NCI-H2107 treated with DMSO at 0.1 percent for 48 hours (cell line): ENCODE data around the gene SIGLEC15.
A peak's percentile ranks its signal among the peaks of the same experiment; 100 is the strongest.

Source experiments
- DNase-seq: peaks from one replicate; lab custom pipeline; 2025; ENCODE audit not compliant: unreplicated experiment; lab: John Stamatoyannopoulos, UW

Gene SIGLEC15

DNA sequence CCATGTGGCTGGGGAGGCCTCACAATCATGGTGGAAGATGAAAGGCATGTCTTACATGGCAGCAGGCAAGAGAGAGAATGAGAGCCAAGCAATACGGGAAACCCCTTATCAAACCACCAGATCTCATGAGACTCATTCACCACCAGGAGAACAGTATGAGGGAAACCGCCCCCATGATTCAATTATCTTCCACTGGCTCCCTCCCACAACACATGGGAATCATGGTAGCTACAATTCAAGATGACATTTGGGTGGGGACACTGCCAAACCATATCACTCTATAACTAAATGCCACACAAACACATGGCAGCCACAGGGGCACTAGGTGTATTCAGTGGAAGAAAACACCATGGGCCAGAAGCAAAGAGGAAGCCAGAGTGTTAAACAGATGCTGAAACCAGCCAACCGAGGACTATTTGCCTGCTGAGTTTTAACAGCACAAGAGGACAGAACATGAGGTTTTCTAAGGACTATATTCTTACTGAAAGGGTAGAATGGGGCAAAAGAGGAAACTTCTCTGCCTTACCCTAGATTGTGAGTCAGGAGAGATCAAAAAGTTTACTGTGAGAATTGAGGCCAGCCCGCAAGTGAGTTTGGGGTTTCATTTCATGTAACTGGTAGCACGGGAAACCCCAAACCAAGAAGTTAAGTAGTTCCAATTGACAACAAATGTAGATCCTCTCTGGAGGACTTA is 49.2 kb downstream of the SIGLEC15 start:
- no peak for DNase-seq

DNA sequence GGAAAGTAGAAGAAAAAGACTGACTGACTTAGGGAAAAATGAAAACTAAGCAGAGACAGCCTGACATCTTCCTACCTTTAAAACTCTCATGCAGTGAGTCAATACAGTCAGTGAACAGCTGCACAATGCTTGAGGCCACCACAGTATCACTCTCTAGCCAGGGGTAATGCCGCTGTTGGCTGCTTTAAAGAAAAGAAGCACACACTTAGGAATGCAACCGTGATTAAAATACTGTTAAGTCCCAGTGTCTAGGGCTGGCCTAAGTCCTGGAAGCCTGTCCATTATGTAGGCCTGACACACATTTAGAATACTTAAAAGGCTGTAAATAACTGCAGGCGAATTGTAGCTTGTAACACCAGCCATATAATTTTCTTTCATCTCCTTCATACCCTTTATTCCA is 50.7 kb downstream of the SIGLEC15 start:
- no peak for DNase-seq

DNA sequence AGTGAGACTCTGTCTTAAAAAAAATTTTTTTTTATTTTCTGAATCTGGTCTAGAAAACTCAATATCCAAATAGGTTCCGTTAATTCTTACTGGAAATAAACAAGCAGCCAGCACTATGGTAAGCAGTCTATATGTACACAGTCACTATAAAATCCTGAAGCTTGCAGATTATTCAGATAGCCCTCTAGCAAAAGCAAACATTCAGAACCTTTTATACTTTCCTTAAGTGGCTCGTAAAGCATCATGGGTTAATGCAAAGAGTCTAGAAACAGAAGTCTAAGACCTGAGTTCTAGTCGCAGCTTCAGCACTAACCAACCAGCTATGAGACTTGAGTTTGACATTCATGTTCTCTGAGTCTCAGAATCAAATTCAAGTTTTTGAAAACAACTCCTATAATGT is 51.9 kb downstream of the SIGLEC15 start:
- no peak for DNase-seq

DNA sequence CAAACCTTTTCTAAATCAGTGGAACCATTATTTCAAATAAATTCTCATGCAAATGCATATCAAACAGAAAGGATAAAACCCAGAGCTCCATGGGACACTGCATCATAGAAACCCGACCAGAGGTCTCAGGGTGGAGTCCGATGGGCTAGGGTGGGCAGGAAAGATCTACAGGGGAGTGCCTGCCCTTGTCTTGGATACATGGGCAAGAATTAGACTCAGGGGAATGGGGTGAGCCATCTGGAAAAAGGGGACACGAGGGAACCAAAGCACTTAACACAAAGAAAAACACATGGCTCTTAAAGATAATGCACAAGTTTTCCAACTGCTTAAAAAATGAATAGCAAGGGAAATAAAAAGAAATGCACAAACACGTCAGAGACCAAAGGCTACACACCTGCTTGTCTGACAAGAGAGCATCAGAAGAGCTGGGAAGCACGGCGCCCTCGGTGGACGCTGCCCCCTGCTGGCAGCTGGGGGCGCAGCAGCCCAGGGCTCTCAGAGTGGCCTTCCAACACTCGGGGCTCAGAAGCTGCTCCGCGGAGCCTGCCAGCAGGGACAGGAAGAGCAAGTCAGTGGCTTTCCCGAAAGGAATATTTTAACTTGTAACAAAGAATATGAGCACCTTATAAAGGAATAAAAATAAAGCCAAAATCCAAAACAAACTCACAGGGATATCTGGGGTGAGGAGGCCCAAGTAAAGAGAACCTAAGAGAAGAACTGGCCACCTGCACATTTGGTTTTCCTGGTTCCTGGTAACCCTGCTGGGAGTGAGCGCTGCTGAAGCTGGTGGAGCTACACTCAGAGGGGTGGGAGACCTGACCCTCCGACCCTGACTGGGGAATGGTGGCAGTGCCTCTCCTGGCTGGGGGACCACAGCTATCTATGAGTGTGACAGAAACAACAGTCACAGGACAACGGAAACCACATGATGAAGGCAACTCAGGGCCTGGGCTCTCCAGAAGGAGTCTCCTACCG is 54.5 kb downstream of the SIGLEC15 start:
- peak; percentile 69 for DNase-seq

DNA sequence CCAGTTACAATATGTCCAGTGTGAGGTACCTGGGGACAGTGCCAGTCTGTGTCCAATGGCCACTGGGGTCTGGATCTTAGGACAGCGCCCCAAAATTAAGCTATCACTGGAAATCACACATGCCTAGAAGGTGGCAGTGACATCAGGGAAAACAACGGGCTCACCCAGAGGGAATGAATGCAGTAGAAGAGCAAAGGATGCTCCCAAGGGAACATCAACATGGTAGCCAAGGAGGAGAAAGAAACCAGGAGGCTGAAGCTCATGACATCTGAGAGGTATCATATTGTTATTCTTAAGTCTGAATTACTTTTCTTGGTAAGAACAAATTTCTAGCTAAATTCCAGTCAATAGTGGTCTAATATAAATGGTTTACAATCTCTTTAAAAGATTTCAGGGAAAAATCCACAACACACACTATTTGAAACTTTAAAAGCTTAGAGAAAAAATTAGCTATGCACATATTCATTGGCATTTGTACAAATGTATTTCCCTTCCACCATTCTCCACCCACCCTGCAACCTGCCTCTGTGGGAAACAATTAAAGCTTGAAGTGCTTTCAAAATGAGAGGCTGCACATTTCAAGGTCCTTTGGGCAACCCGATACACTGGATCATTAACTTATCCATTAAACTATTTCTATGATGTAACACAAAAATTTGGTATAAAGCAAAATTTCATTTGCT is 55.5 kb downstream of the SIGLEC15 start:
- DNase-seq = peak; percentile 39

DNA sequence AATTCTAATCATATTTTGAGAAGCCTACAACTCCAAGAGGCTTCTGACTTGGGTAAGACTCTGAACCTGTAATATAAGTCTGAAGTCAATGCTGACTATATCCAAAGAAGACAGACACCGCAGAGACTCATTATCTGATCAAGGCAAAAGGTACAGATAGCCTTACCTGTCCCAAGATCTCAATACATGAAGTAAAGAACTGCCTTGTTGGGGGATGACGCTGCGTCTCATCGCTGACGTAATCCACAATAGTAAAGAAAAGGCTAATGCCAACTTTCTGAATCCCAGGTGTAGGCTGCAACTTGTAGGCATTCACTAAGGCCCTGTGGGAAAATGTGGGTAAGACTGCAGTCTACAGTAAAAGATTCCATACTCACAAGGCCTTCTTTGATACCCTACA is 62.1 kb downstream of the SIGLEC15 start:
- DNase-seq = no peak

DNA sequence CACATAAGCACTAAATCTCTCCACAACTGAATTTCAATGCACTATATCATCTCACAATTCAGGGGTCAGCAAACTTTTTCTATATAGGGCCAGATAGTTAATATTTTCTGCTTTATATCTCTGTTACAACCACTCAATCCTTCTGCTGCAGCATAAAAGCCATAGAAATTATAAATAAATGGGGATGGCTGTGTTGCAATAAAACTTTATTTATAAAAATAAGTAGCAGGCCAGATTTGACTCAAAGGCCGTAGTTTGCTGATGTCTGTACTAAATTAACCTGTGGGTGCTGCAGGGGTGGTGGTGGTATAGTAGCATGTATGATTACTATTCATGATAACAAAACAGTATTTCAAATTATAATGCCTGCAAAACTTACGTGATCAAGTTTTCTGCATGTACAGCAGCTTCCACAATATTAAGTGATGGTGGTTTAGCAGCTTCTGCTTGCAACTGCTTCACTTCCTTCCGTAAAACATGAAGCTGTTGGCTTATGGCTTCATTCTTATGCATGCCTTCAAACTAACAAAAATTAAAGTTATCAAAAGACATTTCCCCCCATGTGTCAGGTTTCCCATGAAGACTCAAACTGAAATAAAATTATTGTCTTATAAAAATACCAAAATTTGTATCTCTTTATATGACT is 64.1 kb downstream of the SIGLEC15 start:
- DNase-seq = no peak

DNA sequence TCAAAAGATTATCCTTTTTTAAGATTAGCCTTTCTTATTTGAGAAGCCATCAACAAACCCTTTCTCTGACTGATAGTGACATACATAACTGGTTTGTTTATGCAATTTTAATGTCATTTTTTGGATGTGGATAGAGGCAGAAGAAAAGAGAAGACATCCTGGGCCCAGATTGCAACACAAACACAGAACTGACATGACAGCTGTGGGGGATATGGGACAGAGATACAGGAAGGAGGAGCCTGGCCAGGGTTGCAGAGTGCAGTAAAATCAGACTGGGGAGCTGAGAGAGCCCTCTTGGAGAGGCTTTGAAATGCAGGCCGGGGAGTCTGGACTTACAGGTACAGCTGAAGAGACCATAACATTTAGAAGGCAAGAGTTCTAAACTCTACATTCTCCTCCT is 65.1 kb downstream of the SIGLEC15 start:
- no peak for DNase-seq

DNA sequence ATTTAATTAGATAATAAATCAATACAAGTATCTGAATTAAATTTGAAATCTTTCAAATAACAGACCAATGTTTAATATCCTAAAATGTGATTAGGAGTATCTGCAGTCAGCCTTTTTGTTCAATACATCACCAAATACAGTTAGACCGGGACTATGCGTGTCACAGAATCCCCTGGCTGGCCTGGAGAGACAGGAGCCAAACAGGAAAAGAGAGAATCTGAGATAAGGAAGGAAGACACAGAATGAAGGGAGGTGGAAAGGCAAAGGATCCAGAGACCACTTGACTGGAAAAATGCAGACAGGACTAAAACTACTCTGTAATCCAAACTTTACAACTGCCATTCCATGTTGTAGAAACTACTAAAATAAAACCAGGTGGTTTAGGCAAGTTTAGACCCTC is 66.3 kb downstream of the SIGLEC15 start:
- DNase-seq = no peak
